Caki2 (cell line): ENCODE data around the gene ABCC1. TPM values are rescaled to one million over a fixed set of nuclear protein-coding genes. Genes with fewer than 3 reads are reported as not detected.

Experiments used
- DNase-seq: peaks from one replicate; pipeline ENCODE4 v3.0.0-alpha.2; 2015; ENCODE audit warnings: low read depth
- in situ Hi-C: cut with HindIII; loops from 2 replicates; pipeline ENCODE4 v1.10.0; 2016; ENCODE audit warnings: low sequenced_read_pairs, low pct_unique_long_range_greater_than_20kb, mixed read lengths
- total RNA-seq: library from RNA; depleted of rRNA; stranded (reverse); fragments of >200 nt; shearing (Covaris generic); gene quantifications from 2 replicates; pipeline ENCODE4 v1.2.3, GENCODE V29; 2014; ENCODE audit warnings: low replicate concordance

The ABCC1 gene
- total RNA-seq, 1 experiment from 2014 or later = 51.5 TPM

DNA sequence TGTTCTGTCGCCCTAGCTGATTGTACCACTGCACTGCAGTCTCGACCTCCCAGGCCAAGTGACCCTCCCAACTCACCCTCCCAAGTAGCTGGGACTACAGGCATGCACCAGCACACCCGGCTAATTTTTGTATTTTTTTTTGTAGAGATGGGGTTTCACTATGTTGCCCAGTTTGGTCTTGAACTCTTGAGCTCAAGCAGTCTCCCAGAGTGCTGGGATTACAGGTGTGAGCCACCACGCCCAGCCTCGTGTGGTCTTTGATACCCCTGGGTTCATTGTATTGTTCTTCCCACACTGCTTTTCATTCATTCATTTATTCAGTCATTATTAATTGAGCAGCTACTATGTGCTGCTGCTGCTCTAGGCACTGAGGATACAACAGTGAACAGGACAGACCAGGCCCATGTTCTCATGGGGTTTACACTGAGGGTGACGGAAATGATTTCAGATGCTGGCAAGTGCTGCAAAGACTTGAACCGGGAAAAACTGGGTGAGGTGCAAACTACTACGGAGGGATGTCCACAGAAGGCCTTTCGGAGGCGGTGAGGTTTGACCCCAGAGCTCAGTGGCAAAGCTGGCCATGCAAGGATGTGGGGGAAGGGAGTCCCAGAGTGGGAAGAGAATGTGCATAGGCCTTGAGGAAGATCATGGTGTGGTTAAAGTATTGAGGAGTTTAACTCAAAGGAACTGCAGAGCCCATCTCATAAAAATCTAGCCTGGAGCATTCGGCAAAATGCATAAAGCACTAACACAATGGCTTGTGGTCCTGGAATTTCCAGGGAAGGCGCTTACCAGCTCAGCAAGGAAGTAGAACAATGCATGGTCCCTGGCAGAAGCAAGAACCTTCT lies 10.9 kb downstream of the ABCC1 start:
- in situ Hi-C loops = no loop called here
- no peak for DNase-seq

DNA sequence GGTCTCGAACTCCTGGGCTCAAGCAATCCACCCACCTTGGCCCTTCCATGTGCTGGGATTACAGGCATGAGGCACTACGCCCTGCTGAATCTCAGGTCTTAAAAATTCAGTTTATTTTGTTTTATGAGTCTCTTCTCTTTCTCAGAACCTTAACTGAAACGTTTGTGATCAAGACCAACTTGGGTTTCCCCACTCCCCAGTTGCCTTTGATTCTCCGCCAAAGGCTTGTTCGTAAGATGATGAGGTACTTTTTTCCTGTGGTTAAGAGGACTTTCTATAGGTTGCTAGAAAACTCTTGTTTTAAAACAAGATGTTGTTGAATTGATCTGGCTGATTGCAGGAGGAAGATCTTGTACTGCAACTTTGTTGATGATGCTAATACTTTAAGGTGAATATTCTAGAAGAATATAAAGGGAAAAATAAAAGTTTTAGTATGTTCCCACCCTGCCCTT lies 11.7 kb downstream of the ABCC1 start:
- DNase-seq = no peak
- in situ Hi-C loops = no loop called here

DNA sequence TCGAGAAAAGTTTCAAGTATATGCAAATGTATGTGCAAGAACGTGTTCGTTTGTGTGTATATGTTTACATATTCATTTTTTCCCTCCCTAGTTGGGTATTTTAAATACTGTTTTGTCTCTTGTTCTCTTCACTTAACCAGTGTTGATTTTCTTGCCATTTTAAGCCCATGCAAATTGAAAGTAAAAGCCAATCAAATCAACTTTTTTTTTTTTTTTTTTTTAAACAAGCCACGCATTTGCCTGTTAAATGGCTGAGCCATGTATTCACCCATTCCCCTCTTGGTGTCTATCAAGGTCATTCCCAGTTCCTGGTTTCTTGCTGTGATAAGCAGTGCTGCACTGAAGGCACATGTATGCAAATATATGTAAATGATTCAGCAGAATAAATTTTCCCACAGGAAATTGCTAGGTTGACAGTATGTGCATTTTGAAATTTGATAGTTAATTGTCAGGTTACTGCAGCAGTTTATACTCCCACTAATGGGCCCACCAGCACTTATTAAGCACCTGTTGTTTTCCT lies 12.2 kb downstream of the ABCC1 start:
- in situ Hi-C loops = no loop called here
- no peak for DNase-seq

DNA sequence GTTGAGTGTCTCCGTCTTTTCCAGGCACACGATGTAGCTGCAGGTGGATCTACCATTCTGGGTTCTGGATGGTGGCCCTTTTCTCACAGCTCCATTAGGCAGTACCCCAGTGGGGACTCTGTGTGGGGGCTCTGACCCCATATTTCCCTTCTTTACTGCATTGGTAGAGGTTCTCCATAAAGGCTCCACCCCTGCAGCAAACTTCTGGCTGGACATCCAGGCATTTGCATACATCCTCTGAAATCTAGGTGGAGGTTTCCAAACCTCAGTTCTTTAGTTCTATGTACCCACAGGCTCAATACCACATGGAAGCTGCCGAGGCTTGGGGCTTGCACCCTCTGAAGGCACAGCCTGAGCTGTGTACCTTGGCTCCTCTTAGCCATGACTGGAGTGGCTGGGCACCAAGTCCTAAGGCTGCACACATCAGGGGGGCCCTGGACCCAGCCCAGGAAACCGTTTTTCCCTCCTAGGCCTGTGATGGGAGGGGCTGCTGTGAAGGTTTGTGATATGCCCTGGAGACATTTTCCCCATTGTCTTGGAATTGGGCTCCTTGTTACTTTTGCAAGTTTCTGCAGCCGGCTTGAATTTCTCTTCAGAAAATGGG lies 14.0 kb downstream of the ABCC1 start:
- no peak for DNase-seq
- in situ Hi-C loops = no loop called here

DNA sequence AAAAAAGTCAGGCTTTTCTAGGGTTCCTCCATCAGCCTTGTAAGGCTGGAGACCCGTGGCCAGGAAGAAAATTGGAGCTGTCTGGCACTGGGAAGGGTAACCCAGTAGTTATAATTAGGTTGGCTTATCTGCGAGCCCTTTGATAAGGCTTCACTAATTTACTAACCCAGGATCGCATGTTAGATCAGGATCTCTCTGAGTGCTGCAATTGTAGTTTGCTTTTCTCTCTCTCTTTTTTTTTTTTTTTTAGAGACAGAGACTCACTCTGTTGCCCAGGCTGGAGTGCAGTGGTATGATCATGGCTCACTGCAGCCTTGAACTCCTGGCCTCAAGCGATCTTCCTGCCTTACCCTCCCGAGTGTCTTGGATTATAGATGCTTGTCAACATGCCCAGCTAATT lies 17.0 kb downstream of the ABCC1 start:
- DNase-seq = no peak
- in situ Hi-C loops = no loop called here

DNA sequence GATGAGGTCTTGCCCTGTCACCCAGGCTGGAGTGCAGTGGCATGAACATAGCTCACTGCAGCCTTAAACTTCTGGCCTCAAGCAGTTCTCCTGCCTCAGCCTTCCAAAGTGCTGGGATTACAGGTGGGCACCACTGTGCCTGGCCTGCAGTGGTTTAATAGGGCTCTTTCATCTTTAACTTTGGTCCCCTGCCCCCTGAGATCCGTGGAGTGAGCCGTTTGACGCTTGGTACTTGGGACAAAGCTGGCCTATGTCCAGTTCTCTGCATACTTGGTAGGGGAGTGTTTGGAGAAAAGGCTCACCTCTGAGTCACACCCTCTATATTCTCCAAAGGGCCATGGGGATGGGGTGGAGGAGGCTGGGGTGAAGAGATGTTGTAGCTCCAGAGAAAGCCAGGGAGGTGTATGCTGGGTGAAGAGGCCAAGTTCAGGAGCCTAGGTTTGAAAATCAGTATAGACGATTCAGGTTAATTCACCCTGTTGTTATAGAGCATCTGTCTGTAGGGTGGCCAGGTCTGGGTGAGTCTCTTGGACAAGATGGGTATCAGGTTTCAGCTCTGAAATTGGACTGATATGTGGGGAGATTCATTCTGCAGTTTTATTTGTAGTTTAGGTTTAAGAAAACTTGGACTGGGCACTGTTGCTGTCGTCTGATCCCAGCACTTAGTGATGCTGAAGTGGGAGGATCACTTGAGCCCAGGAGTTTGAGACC lies 17.6 kb downstream of the ABCC1 start:
- in situ Hi-C loops = no loop called here
- peak; percentile 64 for DNase-seq

DNA sequence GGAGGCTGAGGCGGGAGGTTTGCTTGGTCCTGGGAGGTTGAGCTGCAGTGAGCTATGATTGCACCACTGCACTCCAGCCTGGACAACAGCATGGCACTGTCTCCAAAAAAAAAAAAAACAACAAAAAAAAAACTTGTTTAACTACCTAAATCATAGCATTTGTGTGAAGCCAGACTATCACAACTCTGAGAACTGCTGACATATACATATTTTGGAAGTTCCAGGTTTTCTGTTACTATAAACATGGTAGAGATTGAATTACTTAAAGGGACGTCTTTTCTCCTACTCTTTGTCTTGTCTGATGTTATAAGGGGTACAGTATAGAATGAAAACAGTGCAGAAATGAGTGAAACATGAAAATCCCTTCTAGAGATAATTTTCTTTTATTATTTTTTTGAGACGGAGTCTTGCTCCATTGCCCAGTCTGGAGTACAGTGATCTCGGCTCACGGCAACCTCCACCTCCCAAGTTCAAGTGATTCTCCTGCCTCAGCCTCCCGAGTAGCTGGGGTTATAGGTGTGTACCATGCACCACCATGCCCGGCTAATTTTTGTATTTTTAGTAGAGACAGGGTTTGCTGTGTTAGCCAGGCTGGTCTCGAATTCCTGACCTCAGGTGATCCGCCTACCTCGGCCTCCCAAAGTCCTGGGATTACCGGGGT lies 18.4 kb downstream of the ABCC1 start:
- in situ Hi-C loops = no loop called here
- DNase-seq = no peak

DNA sequence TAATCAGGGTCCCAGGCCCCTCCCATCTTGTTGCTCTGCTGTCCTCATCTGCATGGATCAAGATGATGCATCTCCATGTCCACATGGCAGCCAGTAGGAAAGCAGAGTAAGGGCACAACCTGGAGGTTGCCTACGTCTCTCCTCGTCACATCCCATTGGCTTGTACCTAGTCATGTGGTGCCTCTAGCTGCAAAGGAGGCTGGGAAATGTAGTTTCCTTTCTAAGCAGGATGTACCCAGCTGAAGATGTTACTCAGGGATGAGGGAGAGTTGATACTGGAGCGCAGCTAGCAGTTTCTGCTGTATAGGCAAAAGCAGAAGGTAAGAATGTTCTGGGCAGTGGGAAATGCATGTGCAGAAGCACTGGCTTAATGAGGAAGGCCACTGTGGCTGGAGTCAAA lies 20.8 kb downstream of the ABCC1 start:
- in situ Hi-C loops = no loop called here
- DNase-seq = no peak

DNA sequence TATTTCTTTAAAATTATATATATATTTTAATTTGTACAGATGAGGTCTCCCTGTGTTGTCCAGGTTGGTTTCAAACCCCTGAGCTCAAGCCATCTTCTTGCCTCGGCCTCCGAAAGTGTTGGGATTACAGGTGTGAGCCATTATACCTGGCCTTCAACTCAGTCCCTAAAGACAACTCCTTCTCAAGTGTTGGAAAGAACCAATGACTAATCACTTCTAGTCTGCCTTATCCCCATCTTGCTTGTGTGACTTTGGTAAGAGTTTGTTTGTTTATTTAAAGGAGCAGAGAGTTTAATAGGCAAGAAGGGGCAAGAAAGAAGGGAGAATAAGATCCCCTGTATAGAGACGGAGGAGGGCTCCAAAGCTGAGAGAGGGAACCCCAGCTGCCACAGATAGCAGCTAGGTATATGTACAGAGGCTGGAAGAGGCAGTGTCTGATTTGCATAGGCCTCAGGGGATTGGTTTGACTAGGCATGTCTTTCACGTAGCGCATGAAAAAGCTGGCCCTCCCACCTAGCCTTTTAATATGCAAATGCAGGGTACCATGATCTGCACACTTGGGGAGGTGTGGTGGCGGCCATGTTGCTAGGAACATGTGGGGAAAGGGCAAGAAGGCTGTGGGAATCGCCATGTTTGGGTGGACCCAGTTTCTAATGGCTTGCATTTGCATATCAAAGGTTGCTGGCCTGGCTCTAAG lies 21.5 kb downstream of the ABCC1 start:
- DNase-seq = no peak
- in situ Hi-C loops = no loop called here

DNA sequence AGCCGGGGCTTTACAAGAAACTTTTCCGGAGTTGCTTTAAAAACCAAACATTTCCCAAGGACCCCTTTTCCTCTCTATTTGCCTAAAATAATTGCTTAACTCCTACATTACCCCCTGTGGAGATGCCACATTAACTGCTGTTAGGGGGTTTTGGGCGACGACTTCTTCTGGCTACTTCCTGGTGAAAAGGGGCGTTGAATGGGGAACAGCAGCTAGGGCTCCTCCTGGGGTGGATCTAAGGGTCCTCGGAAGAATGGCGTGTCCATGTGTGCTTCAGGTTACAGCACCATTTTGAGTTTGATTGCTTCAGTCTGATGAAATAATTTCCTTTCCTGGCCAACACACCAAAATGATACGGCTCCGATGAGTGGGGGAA lies 22.0 kb downstream of the ABCC1 start:
- in situ Hi-C loops = no loop called here
- DNase-seq = no peak

DNA sequence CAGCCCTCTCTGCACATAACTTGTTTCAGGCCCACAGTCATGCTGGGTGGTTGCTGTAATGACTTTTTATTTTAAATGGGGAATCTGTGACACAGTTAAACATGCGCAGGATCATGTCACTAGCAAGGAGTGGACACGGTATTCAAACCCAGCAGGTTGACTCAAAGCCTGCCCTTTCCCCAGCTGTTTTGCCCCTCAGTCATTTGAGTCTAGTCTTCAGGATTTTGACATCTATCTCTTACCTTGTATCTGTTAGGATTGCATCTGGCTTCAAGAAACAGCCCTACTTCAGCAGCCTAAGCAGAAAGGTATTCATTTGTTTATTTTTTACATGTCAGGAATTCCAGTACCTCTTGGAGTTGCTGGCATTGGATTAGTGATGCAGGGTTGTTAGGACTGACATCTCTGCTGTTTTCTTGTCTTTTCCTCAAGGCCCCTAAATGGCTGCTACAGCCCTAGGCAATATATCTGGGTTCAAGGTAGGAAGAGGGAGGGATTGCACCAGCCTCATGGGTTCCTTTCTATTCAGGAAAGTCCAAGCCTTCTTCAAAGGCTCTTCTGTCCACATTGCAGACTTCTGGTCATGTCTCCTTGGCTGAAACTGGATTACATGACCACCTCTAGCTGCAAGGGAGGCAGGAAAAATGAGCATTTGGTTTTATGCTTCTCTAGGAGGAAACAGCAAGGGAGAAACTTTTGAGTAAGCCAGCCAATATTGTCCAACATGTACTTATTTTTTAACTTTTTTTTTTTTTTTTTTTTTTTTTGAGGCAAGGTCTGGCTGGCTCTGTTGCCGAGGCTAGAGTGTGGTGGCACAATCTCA lies 22.8 kb downstream of the ABCC1 start:
- in situ Hi-C loops = no loop called here
- DNase-seq = no peak

DNA sequence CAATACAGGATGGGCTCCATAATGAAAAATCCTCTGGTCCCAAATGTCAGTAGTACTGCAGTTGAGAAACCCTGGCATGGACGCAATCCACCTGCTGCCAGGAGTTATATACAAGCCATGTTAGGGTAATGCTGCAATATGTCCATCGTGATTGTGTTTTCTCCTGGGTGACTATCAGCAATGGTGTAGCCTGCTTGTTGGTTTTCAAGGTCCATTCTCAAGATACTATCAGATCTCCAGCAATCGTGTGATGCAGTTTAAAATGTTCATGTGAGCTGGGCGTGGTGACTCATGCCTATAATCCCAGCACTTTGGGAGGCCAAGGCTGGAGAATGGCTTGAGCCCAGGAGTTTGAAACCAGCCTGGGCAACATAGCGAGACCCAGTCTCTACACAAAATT lies 24.0 kb downstream of the ABCC1 start:
- DNase-seq = no peak
- in situ Hi-C loops = no loop called here

DNA sequence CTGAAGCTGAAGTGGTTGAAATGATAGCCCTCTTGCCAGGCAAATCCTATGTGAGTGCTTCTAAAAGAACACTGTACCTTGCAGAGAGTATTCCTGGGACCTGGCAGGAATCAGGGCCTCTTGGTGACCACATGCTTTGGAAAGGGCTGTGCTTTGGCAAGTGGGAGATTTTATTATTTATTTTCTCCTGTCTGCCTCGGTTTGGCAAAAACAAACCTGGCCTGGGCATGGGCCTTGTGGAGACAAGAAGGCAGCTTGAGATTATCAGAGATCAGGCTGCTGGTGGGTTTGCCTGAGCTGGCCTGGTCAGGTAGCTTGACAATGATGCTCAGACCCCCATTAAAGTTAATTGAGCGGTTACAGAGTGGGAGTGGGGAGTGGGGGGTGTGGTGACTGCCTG lies 24.6 kb downstream of the ABCC1 start:
- in situ Hi-C loops = no loop called here
- no peak for DNase-seq

DNA sequence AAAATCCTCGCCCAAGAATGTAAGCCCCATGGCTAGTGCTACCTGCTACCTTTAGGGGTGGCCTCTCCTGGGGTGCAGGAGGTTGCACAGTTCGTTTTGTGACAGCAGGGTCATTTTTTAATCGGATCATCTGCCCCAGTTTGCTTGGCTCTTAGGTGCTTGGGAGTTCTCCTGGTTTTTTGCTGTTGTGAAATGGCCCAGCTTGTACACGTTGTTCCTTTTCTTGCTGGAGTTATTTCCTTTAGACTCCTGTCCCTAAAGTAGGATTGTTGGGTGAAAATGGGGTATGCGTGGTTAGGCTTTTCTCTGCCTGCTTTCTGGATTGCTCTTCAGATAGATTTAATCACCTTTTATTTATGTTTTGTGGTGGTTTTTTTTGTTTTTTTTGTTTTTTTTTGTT lies 25.8 kb downstream of the ABCC1 start:
- no peak for DNase-seq
- in situ Hi-C loops = no loop called here

DNA sequence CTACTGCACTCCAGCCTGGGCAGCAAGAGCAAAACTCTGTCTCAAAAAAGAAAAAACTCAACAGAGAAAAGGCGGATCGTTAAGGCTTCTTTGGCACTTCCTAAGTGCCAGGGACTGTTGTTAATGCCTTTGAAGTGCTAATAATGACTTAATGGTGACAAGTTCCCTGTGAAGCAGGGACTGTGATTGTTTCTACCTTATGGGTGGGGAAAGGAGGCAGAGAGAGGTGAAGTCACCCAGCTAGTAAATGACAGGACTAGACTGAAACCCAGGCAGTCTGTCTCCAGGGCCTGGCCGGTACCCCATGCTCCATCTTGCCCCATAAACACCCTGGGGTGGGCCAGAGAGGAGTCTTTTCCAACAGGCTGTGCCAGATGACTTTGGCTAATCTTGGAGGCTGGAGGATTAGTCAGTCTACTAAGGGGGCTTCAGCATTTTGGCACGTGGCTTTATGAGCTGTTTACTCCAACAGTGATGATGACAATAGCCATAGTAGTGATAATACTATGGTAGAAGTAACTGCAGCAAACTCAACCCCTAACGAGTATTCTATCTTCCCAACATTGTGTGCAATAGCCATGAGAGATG lies 26.9 kb downstream of the ABCC1 start:
- no peak for DNase-seq
- in situ Hi-C loops = no loop called here

DNA sequence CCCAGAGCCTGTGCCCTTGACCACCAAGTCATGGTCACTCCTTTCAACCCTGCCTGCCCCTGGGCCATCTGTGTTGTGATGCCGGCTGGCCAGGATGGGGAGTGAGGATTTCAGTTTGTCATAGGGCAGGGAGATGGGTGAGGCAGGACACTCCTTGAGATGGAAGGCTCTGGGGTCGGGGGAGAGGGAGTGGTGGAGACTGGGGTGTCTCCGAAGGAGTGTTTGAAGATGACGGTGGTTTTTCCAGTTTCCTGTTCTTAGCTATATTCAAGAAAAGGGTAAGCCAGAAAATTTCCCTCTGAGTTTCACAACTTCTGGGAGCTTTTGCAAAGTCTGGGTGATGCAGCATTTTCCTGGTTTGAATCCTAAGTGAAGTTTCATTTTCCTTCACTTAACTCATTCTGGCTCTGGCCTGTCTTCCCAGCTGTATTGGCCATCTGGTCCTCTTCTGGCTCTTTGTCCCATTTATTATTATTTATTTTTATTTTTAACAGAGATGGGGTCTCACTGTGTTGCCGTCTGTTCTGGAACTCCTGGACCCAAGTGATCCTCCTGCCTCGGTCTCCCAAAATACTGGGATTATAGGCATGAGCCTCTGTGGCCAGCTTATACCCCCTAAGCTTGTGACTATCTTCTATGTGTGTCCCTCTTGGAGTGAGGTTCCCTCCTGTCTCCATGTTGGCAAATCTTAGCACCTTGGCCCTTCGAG lies 27.7 kb downstream of the ABCC1 start:
- in situ Hi-C loops = no loop called here
- no peak for DNase-seq
